ENCODE measurements around the gene BSG.

GRCh38 chr19:531753-532560 lies 40.4 kb upstream of the BSG start, which contains the start of gene CDC34:
- TF ChIP-seq CTCF (IDR thresholded peaks at IDR 0.05; ENCODE audit: low read depth, low read length, poor library complexity, severe bottlenecking) (no peak), EZH2phosphoT487 (IDR thresholded peaks at IDR 0.05; ENCODE audit: borderline replicate concordance, low read length) (no peak)
